HAP-1 (cell line): Measurements from ENCODE around the gene HMGN3.

ENCODE experiments used
- DNase-seq, 2 experiments: peaks; one replicate each; pipeline ENCODE4 v3.0.0-alpha.2; 2016 to 2020; ENCODE audit warnings: low spot score in 2 of 2
- H3K27me3 ChIP-seq: fragments of 250-450 bp; sonication (Bioruptor Pico); 2 replicates; pipeline ENCODE4 v1.5.1; 2020; ENCODE audit warnings: low read depth, mild to moderate bottlenecking, moderate library complexity
- H3K36me3 ChIP-seq: fragments of 250-450 bp; sonication (Bioruptor Pico); replicated peaks from 2 replicates; pipeline ENCODE4 v1.5.1; 2020; ENCODE audit warnings: mild to moderate bottlenecking
- H3K4me1 ChIP-seq: fragments of 250-450 bp; sonication (Bioruptor Pico); 2 replicates; pipeline ENCODE4 v1.5.1; 2020; ENCODE audit warnings: mild to moderate bottlenecking
- H3K4me3 ChIP-seq: fragments of 250-450 bp; sonication (Bioruptor Pico); 2 replicates; pipeline ENCODE4 v1.5.1; 2020; ENCODE audit warnings: mild to moderate bottlenecking, moderate library complexity
- H3K9me3 ChIP-seq: fragments of 250-450 bp; sonication (Bioruptor Pico); 2 replicates; pipeline ENCODE4 v1.5.1; 2020; ENCODE audit warnings: mild to moderate bottlenecking, moderate library complexity
- in situ Hi-C: fragments of 300-500 bp; cut with MboI; formaldehyde crosslinking; loops from 3 replicates; pipeline ENCODE4 v1.14.3; 2020; ENCODE audit warnings: low sequenced_read_pairs, inconsistent platforms, mixed read lengths

HMGN3 gene

GRCh38 chr6:79249136-79249535, 14.7 kb upstream of the HMGN3 start:
- no peak for DNase-seq
- no peak overlapping the region for H3K4me3 ChIP-seq
- no peaks in the 10 kb centered on the region for H3K4me1 ChIP-seq
- H3K27me3 ChIP-seq: no peaks in the 10 kb centered on the region
- H3K9me3 ChIP-seq: no peaks in the 10 kb centered on the region
- no peaks in the 10 kb centered on the region for H3K36me3 ChIP-seq
- in situ Hi-C loops: no loop called here

- Histone ChIP-seq H3K27me3 (no peaks in the 10 kb centered on the region), H3K4me1 (no peaks in the 10 kb centered on the region), H3K9me3 (no peaks in the 10 kb centered on the region), H3K4me3 (no peak overlapping the region), H3K36me3 (no peaks in the 10 kb centered on the region)
- DNase-seq: no peak
- in situ Hi-C loops: no loop called here
Measured at GRCh38 chr6:79246891-79247290, 12.4 kb upstream of the HMGN3 start.

DNA sequence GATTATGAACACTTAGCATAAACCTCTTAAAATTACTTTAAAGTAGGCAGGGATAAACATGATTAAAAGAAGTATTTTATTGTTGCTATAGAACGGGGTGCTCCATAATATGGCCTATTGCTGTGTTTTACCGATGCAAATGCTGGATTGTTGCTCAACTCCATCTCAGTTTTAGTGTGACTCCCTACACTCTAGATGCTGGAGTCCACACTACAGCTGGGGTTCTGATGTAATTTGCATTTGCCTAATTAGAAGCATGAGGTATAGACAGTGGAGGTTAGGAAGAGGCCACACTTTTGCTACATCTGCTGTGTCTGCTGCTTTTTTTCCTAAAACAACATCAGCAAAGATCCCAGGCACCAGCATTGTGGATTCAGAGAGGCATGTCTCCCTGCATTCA, 6.7 kb upstream of the HMGN3 start:
- Histone ChIP-seq H3K4me1 (no peaks in the 10 kb centered on the region), H3K4me3 (no peak overlapping the region), H3K27me3 (no peaks in the 10 kb centered on the region), H3K9me3 (no peaks in the 10 kb centered on the region), H3K36me3 (no peaks in the 10 kb centered on the region)
- in situ Hi-C loops: no loop called here
- DNase-seq: no peak

- Histone ChIP-seq H3K4me3 (no peak overlapping the region), H3K36me3 (no peaks in the 10 kb centered on the region), H3K27me3 (no peaks in the 10 kb centered on the region), H3K4me1 (no peaks in the 10 kb centered on the region), H3K9me3 (no peaks in the 10 kb centered on the region)
- in situ Hi-C loops: no loop called here
- DNase-seq: no peak
Measured at GRCh38 chr6:79240509-79240908, 6.0 kb upstream of the HMGN3 start.

GRCh38 chr6:79239536-79240168, 5.2 kb upstream of the HMGN3 start:
- H3K4me3 ChIP-seq: no peak overlapping the region
- H3K9me3 ChIP-seq: no peaks in the 10 kb centered on the region
- in situ Hi-C loops: no loop called here
- no peaks in the 10 kb centered on the region for H3K36me3 ChIP-seq
- DNase-seq: no peak
- no peaks in the 10 kb centered on the region for H3K4me1 ChIP-seq
- H3K27me3 ChIP-seq: no peaks in the 10 kb centered on the region

- Histone ChIP-seq H3K4me1 (no peaks in the 10 kb centered on the region), H3K27me3 (no peaks in the 10 kb centered on the region), H3K4me3 (no peak overlapping the region), H3K9me3 (no peaks in the 10 kb centered on the region), H3K36me3 (no peaks in the 10 kb centered on the region)
- no peak for DNase-seq
- in situ Hi-C loops: no loop called here
Measured at GRCh38 chr6:79238919-79239318, 4.4 kb upstream of the HMGN3 start.

DNA sequence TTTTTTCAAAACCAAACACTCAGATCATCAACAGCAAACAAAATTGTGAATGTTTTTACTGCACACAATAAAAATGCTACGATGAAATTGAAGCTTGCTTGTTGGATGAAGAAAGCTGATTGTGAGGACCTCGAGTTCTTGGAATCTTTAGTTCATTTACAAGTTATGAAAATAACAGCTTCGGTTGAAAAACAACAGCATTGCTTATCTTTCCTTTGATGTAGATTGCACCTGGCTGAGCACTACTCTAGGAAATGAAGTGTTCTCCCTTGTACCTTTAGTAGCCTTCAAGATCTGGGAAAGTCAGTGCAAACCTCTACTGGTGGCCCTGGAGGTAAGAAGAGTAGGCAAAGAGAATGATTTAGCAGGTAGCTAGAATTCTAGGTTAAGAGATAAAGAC, 2.2 kb upstream of the HMGN3 start:
- Histone ChIP-seq H3K9me3 (no peaks in the 10 kb centered on the region), H3K36me3 (peaks cover 4% of the 10 kb centered on the region; the same call in 1 of the 2 replicates), H3K27me3 (no peaks in the 10 kb centered on the region), H3K4me1 (peaks cover 8% of the 10 kb centered on the region), H3K4me3 (no peak overlapping the region)
- in situ Hi-C loops: no loop called here
- DNase-seq: no peak

- Histone ChIP-seq H3K27me3 (no peaks in the 10 kb centered on the region), H3K4me3 (peak overlapping the region; percentile 60), H3K36me3 (peaks cover 4% of the 10 kb centered on the region), H3K4me1 (peaks cover 8% of the 10 kb centered on the region), H3K9me3 (no peaks in the 10 kb centered on the region)
- DNase-seq: peak; percentile 76 to 91
- in situ Hi-C loops: no loop called here
Measured at GRCh38 chr6:79233611-79234149, 802 bp downstream of the HMGN3 start.

DNA sequence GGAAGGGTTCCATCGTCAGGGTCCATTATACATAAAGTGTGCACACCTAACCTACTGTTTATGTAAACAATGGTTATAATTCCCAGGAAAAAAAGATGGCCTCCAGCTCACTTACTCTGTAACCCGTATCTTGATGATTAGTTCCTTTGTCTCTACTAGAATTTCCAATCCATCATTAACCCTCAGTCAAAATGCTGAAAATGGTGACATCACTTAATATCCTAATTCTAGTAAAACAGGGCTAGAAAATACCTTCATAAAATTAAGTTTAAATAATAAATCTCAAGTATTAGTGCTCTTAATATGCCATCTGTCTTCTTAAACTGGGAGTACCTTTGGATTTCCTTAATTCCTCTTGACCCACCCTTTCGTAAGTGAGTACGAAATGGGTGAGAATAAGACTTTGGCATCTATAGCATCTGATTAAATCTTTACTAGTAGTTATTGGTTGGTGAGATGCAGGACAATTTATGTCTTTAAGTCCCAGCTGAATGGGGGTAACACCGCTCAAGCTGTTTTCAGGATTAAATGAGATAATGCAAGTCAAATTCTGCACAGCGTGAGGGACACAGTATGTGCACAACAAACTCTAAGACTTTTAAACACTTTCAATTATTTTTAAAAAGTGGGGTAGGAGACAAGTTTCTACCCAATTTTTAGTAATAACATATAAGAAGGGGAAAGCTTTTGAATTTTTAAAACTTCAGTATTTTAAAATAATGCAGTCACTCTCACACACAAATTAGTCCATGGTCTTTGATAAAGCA, 1.6 kb downstream of the HMGN3 start:
- no peak for DNase-seq
- in situ Hi-C loops: no loop called here
- H3K27me3 ChIP-seq: no peaks in the 10 kb centered on the region

GRCh38 chr6:79231666-79232065, 2.8 kb downstream of the HMGN3 start:
- peaks cover 8% of the 10 kb centered on the region for H3K4me1 ChIP-seq
- H3K36me3 ChIP-seq: peaks cover 4% of the 10 kb centered on the region
- in situ Hi-C loops: no loop called here
- no peaks in the 10 kb centered on the region for H3K27me3 ChIP-seq
- no peak overlapping the region for H3K4me3 ChIP-seq
- DNase-seq: no peak
- no peaks in the 10 kb centered on the region for H3K9me3 ChIP-seq

More for the DNA sequence above, 1.6 kb downstream of the HMGN3 start:
- H3K4me1 ChIP-seq: peaks cover 8% of the 10 kb centered on the region
- H3K9me3 ChIP-seq: no peaks in the 10 kb centered on the region
- peaks cover 4% of the 10 kb centered on the region for H3K36me3 ChIP-seq
- H3K4me3 ChIP-seq: peak overlapping the region; percentile 60

DNA sequence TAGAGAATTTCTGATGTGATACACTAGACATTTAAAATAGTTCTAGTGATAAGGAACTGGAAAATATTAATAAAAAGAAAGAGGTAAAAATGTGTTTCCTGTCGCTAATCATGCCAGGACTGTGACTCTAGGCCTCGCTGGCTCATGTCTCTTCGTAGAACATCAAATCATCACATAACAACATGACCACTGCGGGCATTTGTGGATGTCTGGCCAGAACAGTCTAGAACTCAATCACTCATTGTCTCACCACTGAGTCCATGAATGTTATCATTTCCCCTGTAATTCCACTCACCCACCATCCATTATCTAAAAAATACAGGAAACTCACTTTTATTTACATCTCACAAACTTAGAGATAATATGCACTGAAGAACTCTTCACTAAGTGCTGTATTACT, 3.4 kb downstream of the HMGN3 start:
- no peaks in the 10 kb centered on the region for H3K9me3 ChIP-seq
- peaks cover 8% of the 10 kb centered on the region for H3K4me1 ChIP-seq
- H3K36me3 ChIP-seq: peaks cover 4% of the 10 kb centered on the region
- H3K4me3 ChIP-seq: no peak overlapping the region
- in situ Hi-C loops: no loop called here
- H3K27me3 ChIP-seq: no peaks in the 10 kb centered on the region
- DNase-seq: no peak

GRCh38 chr6:79230149-79230548, 4.3 kb downstream of the HMGN3 start:
- Histone ChIP-seq H3K9me3 (no peaks in the 10 kb centered on the region), H3K4me1 (peaks cover 14% of the 10 kb centered on the region), H3K36me3 (peaks cover 4% of the 10 kb centered on the region), H3K4me3 (no peak overlapping the region), H3K27me3 (no peaks in the 10 kb centered on the region)
- in situ Hi-C loops: no loop called here
- no peak for DNase-seq

DNA sequence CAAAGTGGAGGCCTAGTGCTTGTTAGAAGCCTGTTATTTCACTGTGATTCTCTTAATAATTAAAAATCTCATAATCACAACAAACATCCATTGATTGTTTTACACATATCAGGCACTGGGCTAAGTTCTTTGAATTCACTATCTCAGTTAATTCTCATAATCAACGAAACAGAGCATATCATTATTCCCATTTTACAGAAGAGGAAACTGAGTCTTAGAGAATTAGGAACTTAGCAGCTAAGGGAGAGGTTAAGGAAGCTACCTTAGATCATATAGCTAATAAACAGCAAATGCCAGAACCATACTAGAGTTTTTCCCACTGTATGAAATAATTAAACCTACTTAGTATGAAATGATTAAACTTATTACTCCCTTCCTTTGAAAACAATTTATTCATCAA, 7.0 kb downstream of the HMGN3 start:
- Histone ChIP-seq H3K4me3 (no peak overlapping the region), H3K27me3 (no peaks in the 10 kb centered on the region), H3K4me1 (peaks cover 6% of the 10 kb centered on the region), H3K9me3 (no peaks in the 10 kb centered on the region), H3K36me3 (no peaks in the 10 kb centered on the region; the same call in none of the 2 replicates)
- in situ Hi-C loops: no loop called here
- no peak for DNase-seq

DNA sequence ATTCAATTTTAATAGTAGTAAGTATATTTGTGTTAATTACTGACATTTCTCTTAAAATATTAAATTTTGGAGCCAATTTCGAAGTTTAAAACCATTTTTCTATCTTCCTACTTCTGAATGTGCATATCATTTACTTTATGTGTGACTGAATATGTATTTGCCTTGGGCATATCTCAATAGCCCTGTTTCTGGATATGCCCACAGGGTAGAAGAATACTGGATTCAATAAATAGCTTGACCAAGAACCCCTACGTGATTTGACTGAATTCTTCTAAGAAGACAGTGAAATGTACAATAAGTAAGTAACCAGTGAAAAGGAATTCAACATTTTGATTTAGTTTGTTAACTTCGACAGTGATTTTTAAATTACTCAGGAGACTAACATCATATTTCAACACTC, 7.8 kb downstream of the HMGN3 start:
- no peaks in the 10 kb centered on the region; the same call in none of the 2 replicates for H3K36me3 ChIP-seq
- no peak for DNase-seq
- peaks cover 6% of the 10 kb centered on the region for H3K4me1 ChIP-seq
- H3K27me3 ChIP-seq: no peaks in the 10 kb centered on the region
- no peaks in the 10 kb centered on the region for H3K9me3 ChIP-seq
- in situ Hi-C loops: no loop called here
- H3K4me3 ChIP-seq: no peak overlapping the region
